Ascending aorta (tissue), 2 donors: ENCODE measurements around the gene TWF2. TPM values are rescaled to one million over a fixed set of nuclear protein-coding genes. Genes with fewer than 3 reads are reported as not detected.
A peak's percentile ranks its signal among the peaks of the same experiment; 100 is the strongest.

Source experiments
- DNase-seq, 2 donors: peaks; one replicate each; pipeline ENCODE4 v3.0.0-alpha.2; 2019; ENCODE audit warnings: low spot score in 2 of 2
- H3K27ac ChIP-seq, 2 donors: fragments of 200-600 bp; sonication (generic); one replicate each; pipeline ENCODE4 v1.5.1; 2016 to 2017; ENCODE audit warnings: mild to moderate bottlenecking in 1 of 2
- H3K27me3 ChIP-seq: fragments of 200-600 bp; sonication (generic); one replicate; pipeline ENCODE4 v1.5.1; 2017
- H3K36me3 ChIP-seq, 2 donors: fragments of 200-600 bp; sonication (generic); one replicate each; pipeline ENCODE4 v1.5.1; 2016
- H3K4me1 ChIP-seq, 2 donors: fragments of 200-600 bp; sonication (generic); one replicate each; pipeline ENCODE4 v1.5.1; 2016 to 2017; ENCODE audit warnings: mild to moderate bottlenecking in 1 of 2
- H3K4me3 ChIP-seq, 2 donors: fragments of 200-600 bp; sonication (generic); one replicate each; pipeline ENCODE4 v1.5.1; 2016 to 2017; ENCODE audit warnings: mild to moderate bottlenecking in 1 of 2
- H3K9me3 ChIP-seq, 2 donors: fragments of 200-600 bp; sonication (generic); one replicate each; pipeline ENCODE4 v1.5.1; 2016
- intact Hi-C: fragments of 100-400 bp; cut with DNase I; formaldehyde crosslinking; loops from one replicate; pipeline ENCODE4 v1.15.1; 2023
- total RNA-seq: library from RNA; depleted of rRNA; stranded (reverse); fragments of >200 nt; gene quantifications from one replicate; pipeline ENCODE4 v1.1.0, GENCODE V29; 2016
- TF ChIP-seq, protein P1 (sequence below), 3 experiments: fragments of 200-600 bp in 2 of 3; fragments of 450-650 bp in 1 of 3; sonication (generic) in 2 of 3; IDR thresholded peaks; one replicate each; pipeline ENCODE4 v1.5.1; 2016 to 2019; ENCODE audit warnings: antibody characterized with exemption in 3 of 3, mild to moderate bottlenecking in 1 of 3, moderate library complexity in 1 of 3

The TWF2 gene
- total RNA-seq, 1 donor from 2014 or later = 162 TPM

DNA sequence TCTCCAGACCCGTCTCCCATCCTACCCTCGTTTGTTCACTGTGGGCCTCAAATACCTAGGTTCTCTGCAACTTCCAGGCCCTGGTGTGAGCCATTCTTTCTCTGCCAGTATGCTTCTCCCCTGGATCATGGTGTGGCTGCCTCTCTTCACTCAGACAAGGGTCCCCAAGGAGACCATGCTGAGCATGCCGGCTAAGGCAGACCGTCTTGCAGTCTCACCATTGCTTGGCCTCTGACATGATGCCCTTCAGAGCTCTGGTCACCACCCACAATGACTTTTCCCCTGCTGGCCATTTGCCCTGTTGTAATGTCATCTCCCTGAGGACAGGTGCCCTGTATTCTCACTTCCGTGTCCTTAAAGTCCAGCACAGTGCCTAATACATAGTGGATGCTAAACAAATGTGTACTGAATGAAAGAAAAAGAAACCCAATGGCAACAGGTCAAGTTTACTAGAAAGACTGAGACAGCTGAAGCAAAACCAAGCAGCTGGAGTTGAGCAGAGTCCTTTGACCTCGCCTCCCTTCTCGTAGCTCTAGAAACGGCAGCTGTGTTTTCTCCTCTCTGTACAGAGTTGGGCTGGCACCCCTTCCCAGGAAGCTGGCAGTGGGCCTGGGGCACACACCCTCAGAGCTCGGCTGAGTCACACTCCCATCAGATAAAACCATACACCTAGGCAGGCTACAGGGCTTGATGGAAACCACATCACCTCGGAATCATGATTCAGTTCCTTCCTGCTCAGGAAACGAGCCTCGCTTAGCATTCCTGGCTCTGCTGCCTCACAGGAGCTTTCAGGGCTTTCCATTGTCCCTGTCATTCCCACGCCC, 22.2 kb downstream of the TWF2 start:
- Histone ChIP-seq H3K27ac (peak overlapping the region; percentile 7 to 43), H3K4me1 (peaks cover 0 to 16% of the 10 kb centered on the region in 2 donors), H3K36me3 (peaks cover 36 to 40% of the 10 kb centered on the region in 2 donors), H3K27me3 (no peaks in the 10 kb centered on the region), H3K9me3 (no peaks in the 10 kb centered on the region), H3K4me3 (no peak overlapping the region)
- intact Hi-C loops = no loop called here
- TF ChIP-seq, protein P1, sequence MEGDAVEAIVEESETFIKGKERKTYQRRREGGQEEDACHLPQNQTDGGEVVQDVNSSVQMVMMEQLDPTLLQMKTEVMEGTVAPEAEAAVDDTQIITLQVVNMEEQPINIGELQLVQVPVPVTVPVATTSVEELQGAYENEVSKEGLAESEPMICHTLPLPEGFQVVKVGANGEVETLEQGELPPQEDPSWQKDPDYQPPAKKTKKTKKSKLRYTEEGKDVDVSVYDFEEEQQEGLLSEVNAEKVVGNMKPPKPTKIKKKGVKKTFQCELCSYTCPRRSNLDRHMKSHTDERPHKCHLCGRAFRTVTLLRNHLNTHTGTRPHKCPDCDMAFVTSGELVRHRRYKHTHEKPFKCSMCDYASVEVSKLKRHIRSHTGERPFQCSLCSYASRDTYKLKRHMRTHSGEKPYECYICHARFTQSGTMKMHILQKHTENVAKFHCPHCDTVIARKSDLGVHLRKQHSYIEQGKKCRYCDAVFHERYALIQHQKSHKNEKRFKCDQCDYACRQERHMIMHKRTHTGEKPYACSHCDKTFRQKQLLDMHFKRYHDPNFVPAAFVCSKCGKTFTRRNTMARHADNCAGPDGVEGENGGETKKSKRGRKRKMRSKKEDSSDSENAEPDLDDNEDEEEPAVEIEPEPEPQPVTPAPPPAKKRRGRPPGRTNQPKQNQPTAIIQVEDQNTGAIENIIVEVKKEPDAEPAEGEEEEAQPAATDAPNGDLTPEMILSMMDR (IDR thresholded peaks at IDR 0.05) = no peak
- DNase-seq = no peak

DNA sequence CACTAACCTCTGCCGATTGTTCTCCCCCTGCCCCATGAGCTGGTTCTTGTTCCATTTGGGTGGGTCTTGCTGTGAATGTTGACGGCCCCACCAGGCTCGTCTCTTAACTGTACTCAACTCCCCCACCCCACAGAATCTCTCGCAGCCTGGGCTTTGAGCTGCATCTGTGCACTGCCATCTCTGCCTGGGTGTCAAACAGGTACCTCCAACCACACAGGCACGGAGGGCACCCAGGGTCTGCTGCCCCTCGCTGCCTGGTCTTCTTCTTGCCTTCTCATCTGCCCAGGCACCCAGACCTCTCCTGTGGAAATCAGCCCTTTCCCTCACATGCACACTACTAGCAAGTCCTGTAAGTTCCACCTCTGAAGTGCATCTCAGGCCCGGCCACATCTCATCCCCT, 23.6 kb downstream of the TWF2 start:
- TF ChIP-seq, protein P1 (IDR thresholded peaks at IDR 0.05) = no peak
- Histone ChIP-seq H3K9me3 (no peaks in the 10 kb centered on the region), H3K4me1 (peaks cover 0 to 13% of the 10 kb centered on the region in 2 donors), H3K36me3 (peaks cover 49 to 54% of the 10 kb centered on the region in 2 donors), H3K27me3 (no peaks in the 10 kb centered on the region), H3K4me3 (no peak overlapping the region), H3K27ac (no peak overlapping the region)
- DNase-seq = no peak
- intact Hi-C loops = no loop called here

DNA sequence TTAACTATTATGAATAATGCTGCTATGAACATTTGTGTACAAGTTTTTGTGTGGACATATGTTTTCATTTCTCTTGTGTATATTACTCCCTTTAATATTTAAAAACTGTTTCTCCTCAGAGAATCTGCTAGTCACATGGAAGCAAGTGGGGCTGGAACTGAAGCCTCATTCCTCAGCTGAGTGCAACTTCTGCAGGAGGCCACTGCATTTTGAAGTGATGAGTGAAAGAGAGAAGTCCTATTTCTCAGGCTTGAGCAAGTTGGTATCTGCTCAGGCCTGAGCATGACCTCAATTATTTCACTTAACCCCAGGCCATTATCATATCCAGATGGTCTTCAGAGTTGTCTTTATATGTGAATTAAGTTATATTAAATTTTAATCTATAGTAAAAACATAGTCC, 25.1 kb downstream of the TWF2 start:
- no peak overlapping the region for H3K27ac ChIP-seq
- no peaks in the 10 kb centered on the region for H3K9me3 ChIP-seq
- no peak overlapping the region for H3K4me3 ChIP-seq
- intact Hi-C loops = no loop called here
- no peak for DNase-seq
- TF ChIP-seq, protein P1 (IDR thresholded peaks at IDR 0.05) = no peak
- peaks cover 58 to 69% of the 10 kb centered on the region in 2 donors for H3K36me3 ChIP-seq
- H3K27me3 ChIP-seq = no peaks in the 10 kb centered on the region
- peaks cover 0 to 13% of the 10 kb centered on the region in 2 donors for H3K4me1 ChIP-seq

DNA sequence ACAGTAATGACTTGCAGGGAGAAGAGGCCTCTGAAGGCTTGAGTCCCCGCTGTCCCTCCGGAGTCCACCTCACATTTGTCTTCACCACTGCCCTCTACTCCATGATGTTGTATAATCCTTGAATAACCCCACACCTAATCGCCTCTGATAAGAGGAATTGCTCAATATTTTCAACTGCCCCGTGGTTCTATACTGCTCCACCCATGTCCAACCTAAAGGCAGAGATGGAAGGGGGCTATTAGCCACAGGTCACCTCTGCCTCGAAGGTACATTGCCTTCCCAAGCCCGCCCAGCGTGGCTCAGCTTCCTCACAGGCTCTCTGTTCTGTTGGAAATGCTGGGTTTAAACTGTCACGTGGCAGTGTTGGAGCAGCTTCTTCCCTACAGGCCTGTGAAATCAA, 26.0 kb downstream of the TWF2 start:
- intact Hi-C loops = no loop called here
- Histone ChIP-seq H3K9me3 (no peaks in the 10 kb centered on the region), H3K4me3 (no peak overlapping the region), H3K4me1 (peaks cover 0 to 13% of the 10 kb centered on the region in 2 donors), H3K27me3 (no peaks in the 10 kb centered on the region), H3K27ac (no peak overlapping the region), H3K36me3 (peaks cover 67 to 78% of the 10 kb centered on the region in 2 donors)
- DNase-seq = no peak
- TF ChIP-seq, protein P1 (IDR thresholded peaks at IDR 0.05) = no peak

DNA sequence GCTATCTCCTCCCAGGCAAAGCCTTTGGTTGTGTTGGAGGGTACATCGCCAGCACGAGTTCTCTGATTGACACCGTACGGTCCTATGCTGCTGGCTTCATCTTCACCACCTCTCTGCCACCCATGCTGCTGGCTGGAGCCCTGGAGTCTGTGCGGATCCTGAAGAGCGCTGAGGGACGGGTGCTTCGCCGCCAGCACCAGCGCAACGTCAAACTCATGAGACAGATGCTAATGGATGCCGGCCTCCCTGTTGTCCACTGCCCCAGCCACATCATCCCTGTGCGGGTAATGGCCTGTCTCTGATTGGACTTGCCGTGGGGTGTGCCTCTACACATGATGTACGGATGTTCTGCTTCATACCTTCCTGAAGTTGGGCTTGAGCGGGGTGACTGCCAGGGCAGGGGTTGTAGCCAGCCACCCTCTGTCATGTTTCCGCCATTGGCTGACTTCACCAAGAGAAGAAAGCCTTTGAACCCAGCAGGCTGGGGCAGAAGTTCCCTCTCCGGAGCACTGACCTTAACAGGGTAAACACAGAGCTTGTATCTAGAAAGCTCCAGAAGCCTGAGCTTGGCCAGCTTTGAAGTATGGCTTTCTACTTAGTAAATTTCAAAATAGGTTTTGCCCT, 27.6 kb downstream of the TWF2 start:
- Histone ChIP-seq H3K27me3 (no peaks in the 10 kb centered on the region), H3K4me3 (no peak overlapping the region), H3K4me1 (peaks cover 0 to 3% of the 10 kb centered on the region in 2 donors), H3K9me3 (no peaks in the 10 kb centered on the region), H3K36me3 (peaks cover 83 to 91% of the 10 kb centered on the region in 2 donors), H3K27ac (no peak overlapping the region)
- no peak for DNase-seq
- TF ChIP-seq, protein P1 (IDR thresholded peaks at IDR 0.05) = no peak
- intact Hi-C loops = no loop called here
